A549 (cell line): ENCODE data around the gene NIP7. TPM values are rescaled to one million over a fixed set of nuclear protein-coding genes. Genes with fewer than 3 reads are reported as not detected.

Source experiments
- ATAC-seq, 2 experiments: fragments of 200-7000 bp in 1 of 2; fragments of >200 bp in 1 of 2; cut with Nextera tagmentation in 1 of 2; cut with Tn5 transposase in 1 of 2; 3 replicates each; pipeline versions ENCODE4 v1.8.0 to v1.9.1; 2018 to 2020; ENCODE audit warnings: mild to moderate bottlenecking in 1 of 2, moderate library complexity in 1 of 2
- CTCF ChIA-PET: fragments of 300-600 bp; sonication (Branson Sonifier 250); formaldehyde crosslinking; extraction: SDS; loops from one replicate; lab custom pipeline; 2021; ENCODE audit warnings: antibody characterized with exemption, inconsistent platforms; lab: Yijun Ruan, JAX
- POLR2A ChIA-PET: fragments of 350-600 bp; formaldehyde crosslinking; extraction: SDS; loops from one replicate; lab custom pipeline; 2021; ENCODE audit warnings: antibody characterized with exemption, inconsistent platforms; lab: Yijun Ruan, JAX
- DNase-seq, 2 experiments: peaks; one replicate each; pipeline versions ENCODE4 v3.0.0 to v3.0.0-alpha.2; 2011 to 2016; ENCODE audit warnings: low read depth in 1 of 2, low spot score in 1 of 2
- FAIRE-seq: peaks from 2 replicates; lab custom pipeline; 2011; peaks lifted over from hg19 to GRCh38; lab: Jason Lieb, UNC
- H3K27ac ChIP-seq, 2 experiments: fragments of >200 bp; sonication (Bioruptor Twin); formaldehyde crosslinking; 3 replicates each; pipeline ENCODE4 v1.5.1; 2016 to 2017
- H3K4me1 ChIP-seq: fragments of >200 bp; sonication (Bioruptor Twin); formaldehyde crosslinking; 3 replicates; pipeline ENCODE4 v1.6.1; 2016
- H3K4me2 ChIP-seq: fragments of >200 bp; sonication (Bioruptor Twin); formaldehyde crosslinking; 3 replicates; pipeline ENCODE4 v1.6.1; 2016
- H3K4me3 ChIP-seq: fragments of >200 bp; sonication (Bioruptor Twin); formaldehyde crosslinking; 3 replicates; pipeline ENCODE4 v1.5.1; 2016
- H3K9me3 ChIP-seq: fragments of >200 bp; sonication (Bioruptor Twin); formaldehyde crosslinking; 3 replicates; pipeline ENCODE4 v1.6.1; 2016
- CEBPB ChIP-seq, 2 experiments: fragments of >200 bp in 1 of 2; sonication (Bioruptor Twin) in 1 of 2; formaldehyde crosslinking in 1 of 2; IDR thresholded peaks; 2 replicates each; pipeline ENCODE4 v1.6.1; 2012 to 2016
- FOXS1 ChIP-seq: fragments of 250-450 bp; sonication (Bioruptor Pico); IDR thresholded peaks from 2 replicates; pipeline ENCODE4 v1.5.0; 2020; ENCODE audit warnings: mild to moderate bottlenecking, moderate library complexity
- HEYL ChIP-seq: fragments of 250-450 bp; sonication (Bioruptor Pico); IDR thresholded peaks from 2 replicates; pipeline ENCODE4 v1.8.0; 2021; ENCODE audit warnings: mild to moderate bottlenecking, moderate library complexity
- HOXA7 ChIP-seq: fragments of 250-450 bp; sonication (Bioruptor Pico); IDR thresholded peaks from 2 replicates; pipeline ENCODE4 v1.5.0; 2020; ENCODE audit warnings: mild to moderate bottlenecking, moderate library complexity
- MAFK ChIP-seq: fragments of 450-650 bp; IDR thresholded peaks from 2 replicates; pipeline ENCODE4 v1.6.1; 2014; ENCODE audit not compliant: partially characterized antibody
- PHF8 ChIP-seq: fragments of 200-600 bp; sonication (generic); IDR thresholded peaks from 2 replicates; pipeline ENCODE4 v1.6.1; 2016; ENCODE audit warnings: low read depth, mild to moderate bottlenecking, antibody characterized with exemption, moderate library complexity, borderline replicate concordance
- POLR2A ChIP-seq: IDR thresholded peaks from 2 replicates; pipeline ENCODE4 v1.6.1; 2012; ENCODE audit warnings: mild to moderate bottlenecking, low read length
- RARB ChIP-seq: fragments of 250-450 bp; sonication (Bioruptor Pico); IDR thresholded peaks from 2 replicates; pipeline ENCODE4 v1.8.0; 2021; ENCODE audit warnings: mild to moderate bottlenecking, moderate library complexity
- RCOR1 ChIP-seq: fragments of 150-350 bp; IDR thresholded peaks from 2 replicates; pipeline ENCODE4 v1.6.1; 2014; ENCODE audit warnings: antibody characterized with exemption, low read length, low read depth
- RNF2 ChIP-seq: fragments of 200-600 bp; sonication (generic); IDR thresholded peaks from 2 replicates; pipeline ENCODE4 v1.6.1; 2016; ENCODE audit warnings: low read depth, mild to moderate bottlenecking, antibody characterized with exemption, moderate library complexity, borderline replicate concordance
- TFCP2L1 ChIP-seq: fragments of 250-450 bp; sonication (Bioruptor Pico); IDR thresholded peaks from 2 replicates; pipeline ENCODE4 v1.5.0; 2021; ENCODE audit warnings: mild to moderate bottlenecking
- ZFP36 ChIP-seq: fragments of 450-650 bp; IDR thresholded peaks from 2 replicates; pipeline ENCODE4 v1.6.1; 2014; ENCODE audit warnings: borderline replicate concordance; ENCODE audit not compliant: partially characterized antibody
- WGBS: methylation state at CpG from one replicate; pipeline ENCODE4 v1.1.6; 2017; ENCODE audit errors: missing lambda C conversion rate; 5-methylcytosine and 5-hydroxymethylcytosine counted together
- polyA plus RNA-seq, 4 experiments: library from polyadenylated mRNA; depleted of rRNA in 3 of 4; stranded (reverse); fragments of >200 nt; fragmentation: RNase III in 1 of 4; extraction: RNeasy Plus Mini Kit Qiagen cat#74134 plus additional on column Dnase treatment in 1 of 4; gene quantifications; 2 replicates in 3 of 4; 3 replicates in 1 of 4; pipeline ENCODE4 v1.2.3, GENCODE V29; 2011 to 2017
- TF ChIP-seq, protein P1 (sequence below): fragments of 250-450 bp; sonication (Bioruptor Pico); IDR thresholded peaks from 2 replicates; pipeline ENCODE4 v1.5.0; 2021; ENCODE audit warnings: mild to moderate bottlenecking, moderate library complexity, borderline replicate concordance
- TF ChIP-seq, protein P2 (sequence below): IDR thresholded peaks from 2 replicates; pipeline ENCODE4 v1.6.1; 2012
- TF ChIP-seq, protein P3 (sequence below): fragments of >200 bp; sonication (Bioruptor Twin); formaldehyde crosslinking; IDR thresholded peaks from 3 replicates; pipeline ENCODE4 v1.6.1; 2016
- TF ChIP-seq, protein P4 (sequence below): fragments of >200 bp; sonication (Bioruptor Twin); formaldehyde crosslinking; IDR thresholded peaks from 3 replicates; pipeline ENCODE4 v1.5.1; 2016
- TF ChIP-seq, protein P5 (sequence below): fragments of 450-650 bp; IDR thresholded peaks from 2 replicates; pipeline ENCODE4 v1.6.1; 2014; ENCODE audit warnings: antibody characterized with exemption

Gene NIP7
- polyA plus RNA-seq, 2 of the 4 experiments (the other 2 are of a cell fraction): 23.0 to 55.9 TPM

DNA sequence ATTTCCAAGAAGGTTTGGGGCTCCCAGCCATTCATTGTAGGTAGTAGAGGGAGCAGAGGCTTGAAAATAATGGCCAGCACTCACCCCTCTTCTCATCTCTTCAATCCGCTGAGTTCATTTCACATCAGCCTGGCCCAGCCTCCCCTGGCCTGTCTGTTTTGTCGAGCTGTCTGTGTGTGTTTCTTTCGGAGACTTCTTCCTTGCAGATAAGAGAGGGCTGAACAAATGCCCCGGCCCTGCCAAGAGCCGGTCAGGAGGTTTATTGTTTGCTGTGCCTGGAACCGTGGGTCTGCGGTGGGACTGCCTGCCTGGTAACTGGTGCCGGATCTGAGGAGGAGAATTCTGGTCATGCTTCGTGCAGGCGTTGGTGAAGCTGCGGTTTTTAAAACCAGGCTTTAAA lies 25.0 kb upstream of the NIP7 start:
- WGBS: 90% methylated on average over 11 of the region's 11 CpGs
- H3K4me1 ChIP-seq: peaks cover 13% of the 10 kb centered on the region; the same call in 2 of the 3 replicates
- no peak overlapping the region for H3K27ac ChIP-seq
- TF ChIP-seq, protein P1, sequence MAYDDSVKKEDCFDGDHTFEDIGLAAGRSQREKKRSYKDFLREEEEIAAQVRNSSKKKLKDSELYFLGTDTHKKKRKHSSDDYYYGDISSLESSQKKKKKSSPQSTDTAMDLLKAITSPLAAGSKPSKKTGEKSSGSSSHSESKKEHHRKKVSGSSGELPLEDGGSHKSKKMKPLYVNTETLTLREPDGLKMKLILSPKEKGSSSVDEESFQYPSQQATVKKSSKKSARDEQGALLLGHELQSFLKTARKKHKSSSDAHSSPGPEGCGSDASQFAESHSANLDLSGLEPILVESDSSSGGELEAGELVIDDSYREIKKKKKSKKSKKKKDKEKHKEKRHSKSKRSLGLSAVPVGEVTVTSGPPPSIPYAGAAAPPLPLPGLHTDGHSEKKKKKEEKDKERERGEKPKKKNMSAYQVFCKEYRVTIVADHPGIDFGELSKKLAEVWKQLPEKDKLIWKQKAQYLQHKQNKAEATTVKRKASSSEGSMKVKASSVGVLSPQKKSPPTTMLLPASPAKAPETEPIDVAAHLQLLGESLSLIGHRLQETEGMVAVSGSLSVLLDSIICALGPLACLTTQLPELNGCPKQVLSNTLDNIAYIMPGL (CRISPR knock-in tag): no peak
- no peak for TF ChIP-seq POLR2A
- TF ChIP-seq, protein P2, sequence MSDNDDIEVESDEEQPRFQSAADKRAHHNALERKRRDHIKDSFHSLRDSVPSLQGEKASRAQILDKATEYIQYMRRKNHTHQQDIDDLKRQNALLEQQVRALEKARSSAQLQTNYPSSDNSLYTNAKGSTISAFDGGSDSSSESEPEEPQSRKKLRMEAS: no peak
- TF ChIP-seq FOXS1: no peak
- TF ChIP-seq, protein P3, sequence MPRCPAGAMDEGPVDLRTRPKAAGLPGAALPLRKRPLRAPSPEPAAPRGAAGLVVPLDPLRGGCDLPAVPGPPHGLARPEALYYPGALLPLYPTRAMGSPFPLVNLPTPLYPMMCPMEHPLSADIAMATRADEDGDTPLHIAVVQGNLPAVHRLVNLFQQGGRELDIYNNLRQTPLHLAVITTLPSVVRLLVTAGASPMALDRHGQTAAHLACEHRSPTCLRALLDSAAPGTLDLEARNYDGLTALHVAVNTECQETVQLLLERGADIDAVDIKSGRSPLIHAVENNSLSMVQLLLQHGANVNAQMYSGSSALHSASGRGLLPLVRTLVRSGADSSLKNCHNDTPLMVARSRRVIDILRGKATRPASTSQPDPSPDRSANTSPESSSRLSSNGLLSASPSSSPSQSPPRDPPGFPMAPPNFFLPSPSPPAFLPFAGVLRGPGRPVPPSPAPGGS: no peak
- no peak for TF ChIP-seq RARB (CRISPR knock-in tag)
- no peak for TF ChIP-seq HEYL
- no peak for TF ChIP-seq PHF8
- no peak for TF ChIP-seq HOXA7 (CRISPR knock-in tag)
- TF ChIP-seq, all 56 proteins: peak for 0
- ATAC-seq: no peak
- Histone ChIP-seq H3K9me3 (no peaks in the 10 kb centered on the region), H3K4me2 (no peak overlapping the region), H3K4me3 (no peak overlapping the region)
- CTCF ChIA-PET: interaction anchor here (0.9 to 1.8 kb wide), 3 partner anchors 16 to 164 kb away, joined by 3 to 8 read pairs (median 3); partner anchors contain the start of gene PDF
- FAIRE-seq: no peak
- no peak for DNase-seq
- POLR2A ChIA-PET: no interaction called here

DNA sequence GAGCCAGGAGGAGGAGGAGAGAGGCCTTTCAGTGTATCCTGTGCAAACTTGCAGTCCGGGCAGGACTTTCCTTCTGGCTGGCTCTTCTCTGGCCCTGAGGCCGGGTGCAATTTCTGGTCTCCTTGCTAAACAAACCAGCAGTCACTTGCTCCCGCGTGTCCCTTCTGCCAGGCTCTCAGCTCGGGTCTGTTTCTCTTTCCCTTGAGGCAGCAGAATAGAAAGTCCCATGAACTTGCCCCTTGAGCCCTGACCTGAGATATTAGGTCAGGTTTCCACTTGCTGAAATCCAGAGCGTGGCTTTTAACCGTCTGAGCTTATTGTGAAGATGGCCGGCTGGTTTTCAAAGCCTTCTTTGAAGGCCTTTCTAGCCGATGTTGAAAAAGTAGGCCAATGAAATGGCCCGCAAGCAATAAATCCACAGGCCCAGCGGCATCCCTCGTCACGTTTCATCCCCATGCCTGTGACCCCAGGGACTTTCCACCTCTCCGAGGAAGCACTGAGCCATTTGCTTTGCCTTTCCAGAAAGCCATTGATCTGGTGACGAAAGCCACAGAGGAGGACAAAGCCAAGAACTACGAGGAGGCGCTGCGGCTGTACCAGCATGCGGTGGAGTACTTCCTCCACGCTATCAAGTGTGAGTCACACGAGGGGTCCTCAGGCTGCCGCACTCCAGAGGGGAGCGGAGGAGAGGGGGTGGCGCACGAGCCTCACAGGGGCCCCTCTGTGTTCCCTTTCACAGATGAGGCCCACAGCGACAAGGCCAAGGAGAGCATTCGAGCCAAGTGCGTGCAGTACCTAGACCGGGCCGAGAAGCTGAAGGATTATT lies 23.9 kb upstream of the NIP7 start:
- WGBS: 93% methylated on average over 30 of the region's 30 CpGs
- H3K4me1 ChIP-seq: peaks cover 9% of the 10 kb centered on the region; the same call in 2 of the 3 replicates
- DNase-seq (no peak), FAIRE-seq (no peak), ATAC-seq (no peak)
- CTCF ChIA-PET: interaction anchor here (0.6 to 1.8 kb wide), 6 partner anchors 11 to 413 kb away, joined by 3 to 8 read pairs (median 4); no protein-coding TSS in a partner anchor
- no peak overlapping the region for H3K27ac ChIP-seq
- H3K9me3 ChIP-seq: no peaks in the 10 kb centered on the region
- POLR2A ChIA-PET: no interaction called here
- H3K4me3 ChIP-seq: no peak overlapping the region
- H3K4me2 ChIP-seq: no peak overlapping the region
- TF ChIP-seq MAFK (no peak), RCOR1 (no peak), RNF2 (no peak), ZFP36 (no peak), CEBPB (IDR thresholded peaks at IDR 0.05) (no peak), TFCP2L1 (no peak)
- TF ChIP-seq, protein P1 (CRISPR knock-in tag): no peak
- TF ChIP-seq, protein P4, sequence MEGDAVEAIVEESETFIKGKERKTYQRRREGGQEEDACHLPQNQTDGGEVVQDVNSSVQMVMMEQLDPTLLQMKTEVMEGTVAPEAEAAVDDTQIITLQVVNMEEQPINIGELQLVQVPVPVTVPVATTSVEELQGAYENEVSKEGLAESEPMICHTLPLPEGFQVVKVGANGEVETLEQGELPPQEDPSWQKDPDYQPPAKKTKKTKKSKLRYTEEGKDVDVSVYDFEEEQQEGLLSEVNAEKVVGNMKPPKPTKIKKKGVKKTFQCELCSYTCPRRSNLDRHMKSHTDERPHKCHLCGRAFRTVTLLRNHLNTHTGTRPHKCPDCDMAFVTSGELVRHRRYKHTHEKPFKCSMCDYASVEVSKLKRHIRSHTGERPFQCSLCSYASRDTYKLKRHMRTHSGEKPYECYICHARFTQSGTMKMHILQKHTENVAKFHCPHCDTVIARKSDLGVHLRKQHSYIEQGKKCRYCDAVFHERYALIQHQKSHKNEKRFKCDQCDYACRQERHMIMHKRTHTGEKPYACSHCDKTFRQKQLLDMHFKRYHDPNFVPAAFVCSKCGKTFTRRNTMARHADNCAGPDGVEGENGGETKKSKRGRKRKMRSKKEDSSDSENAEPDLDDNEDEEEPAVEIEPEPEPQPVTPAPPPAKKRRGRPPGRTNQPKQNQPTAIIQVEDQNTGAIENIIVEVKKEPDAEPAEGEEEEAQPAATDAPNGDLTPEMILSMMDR: no peak
- TF ChIP-seq, protein P5, sequence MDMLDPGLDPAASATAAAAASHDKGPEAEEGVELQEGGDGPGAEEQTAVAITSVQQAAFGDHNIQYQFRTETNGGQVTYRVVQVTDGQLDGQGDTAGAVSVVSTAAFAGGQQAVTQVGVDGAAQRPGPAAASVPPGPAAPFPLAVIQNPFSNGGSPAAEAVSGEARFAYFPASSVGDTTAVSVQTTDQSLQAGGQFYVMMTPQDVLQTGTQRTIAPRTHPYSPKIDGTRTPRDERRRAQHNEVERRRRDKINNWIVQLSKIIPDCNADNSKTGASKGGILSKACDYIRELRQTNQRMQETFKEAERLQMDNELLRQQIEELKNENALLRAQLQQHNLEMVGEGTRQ: no peak
- TF ChIP-seq, all 56 proteins: peak for 0
